Cardiac fibroblast (primary cell): ENCODE measurements around the gene SRRM1.

Experiments
- DNase-seq, 2 donors: peaks; one replicate each; pipeline versions ENCODE4 v3.0.0 to v3.0.0-alpha.2; 2010; ENCODE audit warnings: low read depth in 2 of 2
- H3K4me3 ChIP-seq, 2 donors: replicated peaks in 1 of 2; 1 replicate in 1 of 2; 2 replicates in 1 of 2; pipeline ENCODE4 v1.5.1; 2011; ENCODE audit warnings: low read depth in 2 of 2, low read length in 2 of 2, mild to moderate bottlenecking in 2 of 2, moderate library complexity in 1 of 2
- TF ChIP-seq, protein P1 (sequence below): IDR thresholded peaks from one replicate; pipeline ENCODE4 v1.5.1; 2011; ENCODE audit warnings: low read depth, mild to moderate bottlenecking, low read length, inconsistent platforms

Gene SRRM1

DNA sequence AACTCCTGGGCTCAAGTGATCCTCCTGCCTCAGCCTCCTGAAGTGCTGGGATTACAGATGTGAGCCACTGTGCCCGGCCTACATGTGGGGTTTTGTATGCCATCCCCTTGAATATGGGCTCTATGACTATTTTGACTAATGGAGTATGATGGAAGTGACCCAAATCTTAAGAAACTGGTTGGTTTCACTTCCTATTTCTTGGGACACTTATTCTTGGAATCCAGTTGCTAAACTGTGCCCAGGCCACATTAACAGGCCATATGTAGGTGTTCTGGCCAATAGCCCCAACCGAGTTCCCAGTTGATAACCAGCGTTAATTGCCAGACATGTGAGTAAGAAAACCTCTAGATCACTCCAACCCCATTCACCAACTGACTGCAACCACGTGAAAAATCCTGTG is 65.8 kb downstream of the SRRM1 start:
- TF ChIP-seq, protein P1, sequence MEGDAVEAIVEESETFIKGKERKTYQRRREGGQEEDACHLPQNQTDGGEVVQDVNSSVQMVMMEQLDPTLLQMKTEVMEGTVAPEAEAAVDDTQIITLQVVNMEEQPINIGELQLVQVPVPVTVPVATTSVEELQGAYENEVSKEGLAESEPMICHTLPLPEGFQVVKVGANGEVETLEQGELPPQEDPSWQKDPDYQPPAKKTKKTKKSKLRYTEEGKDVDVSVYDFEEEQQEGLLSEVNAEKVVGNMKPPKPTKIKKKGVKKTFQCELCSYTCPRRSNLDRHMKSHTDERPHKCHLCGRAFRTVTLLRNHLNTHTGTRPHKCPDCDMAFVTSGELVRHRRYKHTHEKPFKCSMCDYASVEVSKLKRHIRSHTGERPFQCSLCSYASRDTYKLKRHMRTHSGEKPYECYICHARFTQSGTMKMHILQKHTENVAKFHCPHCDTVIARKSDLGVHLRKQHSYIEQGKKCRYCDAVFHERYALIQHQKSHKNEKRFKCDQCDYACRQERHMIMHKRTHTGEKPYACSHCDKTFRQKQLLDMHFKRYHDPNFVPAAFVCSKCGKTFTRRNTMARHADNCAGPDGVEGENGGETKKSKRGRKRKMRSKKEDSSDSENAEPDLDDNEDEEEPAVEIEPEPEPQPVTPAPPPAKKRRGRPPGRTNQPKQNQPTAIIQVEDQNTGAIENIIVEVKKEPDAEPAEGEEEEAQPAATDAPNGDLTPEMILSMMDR: no peak
- no peak overlapping the region for H3K4me3 ChIP-seq
- no peak for DNase-seq

DNA sequence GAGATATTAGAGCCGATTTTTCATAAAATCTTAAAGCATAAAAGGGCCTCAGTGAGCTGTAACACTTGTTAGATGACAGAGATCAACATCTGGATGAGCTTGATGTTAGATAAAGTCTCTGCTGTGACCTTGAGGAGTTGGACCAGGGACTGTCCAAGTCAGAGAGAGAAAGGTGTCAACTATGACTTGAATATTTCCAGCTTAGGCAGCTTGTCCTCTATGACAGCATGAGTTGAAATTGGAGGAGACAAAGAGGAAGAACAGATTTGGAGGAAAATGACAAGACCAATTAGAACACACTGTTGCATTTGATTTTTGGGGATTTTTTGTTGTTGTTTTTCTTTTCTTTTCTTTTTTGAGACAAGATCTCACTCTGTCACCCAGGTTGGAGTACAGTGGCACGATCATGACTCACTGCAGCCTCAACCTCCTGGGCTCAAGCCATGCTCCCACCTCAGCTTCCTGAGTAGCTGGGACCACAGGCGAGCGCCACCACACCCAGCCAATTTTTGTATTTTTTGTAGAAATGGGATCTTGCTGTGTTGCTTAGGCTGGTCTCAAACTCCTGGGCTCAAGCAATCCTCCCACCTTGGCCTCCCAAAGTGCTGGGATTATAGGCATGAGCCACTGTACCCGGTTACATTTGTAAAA is 66.8 kb downstream of the SRRM1 start:
- no peak overlapping the region for H3K4me3 ChIP-seq
- peak in 1 of 2 donors; percentile 33 for DNase-seq
- TF ChIP-seq, protein P1: no peak

DNA sequence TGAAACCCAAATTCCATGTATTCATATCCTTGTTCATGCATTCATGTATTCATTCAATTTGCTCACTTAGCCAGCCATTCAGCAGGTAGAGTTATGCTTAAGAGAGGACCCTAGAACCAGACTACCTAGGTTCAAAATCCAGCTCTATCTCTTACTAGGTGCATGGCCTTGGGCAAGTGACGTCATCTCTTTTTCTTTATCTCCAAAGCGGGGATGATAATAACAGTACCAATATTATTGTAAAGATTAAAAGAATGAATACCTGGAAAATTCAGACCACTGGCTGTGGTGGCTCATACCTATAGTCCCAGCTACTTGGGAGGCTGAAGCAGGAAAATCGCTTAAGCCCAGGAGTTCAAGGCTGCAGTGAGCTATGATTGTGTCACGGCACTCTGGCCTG is 68.2 kb downstream of the SRRM1 start:
- DNase-seq: no peak
- TF ChIP-seq, protein P1: no peak
- H3K4me3 ChIP-seq: no peak overlapping the region

DNA sequence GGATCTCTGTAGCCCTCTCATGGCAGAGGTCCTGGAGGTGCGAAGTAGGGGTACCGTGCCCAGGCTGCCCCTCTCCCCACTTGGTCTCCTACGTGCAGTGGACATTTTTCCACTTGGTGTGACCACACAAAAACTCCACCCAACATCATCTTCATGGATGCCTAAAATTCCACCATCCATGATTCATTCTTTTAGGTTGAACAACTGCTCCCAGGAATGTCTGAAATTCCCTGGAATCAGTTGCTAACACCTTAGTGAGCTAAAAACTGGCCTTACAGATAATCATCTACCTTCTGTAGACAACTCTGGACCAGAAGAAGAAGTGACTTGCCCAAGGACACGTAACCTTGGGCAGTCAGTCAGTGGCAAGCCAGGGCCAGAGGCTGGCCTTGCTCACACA is 70.1 kb downstream of the SRRM1 start:
- H3K4me3 ChIP-seq: no peak overlapping the region
- DNase-seq: peak in 1 of 2 donors; percentile 43
- TF ChIP-seq, protein P1: no peak

DNA sequence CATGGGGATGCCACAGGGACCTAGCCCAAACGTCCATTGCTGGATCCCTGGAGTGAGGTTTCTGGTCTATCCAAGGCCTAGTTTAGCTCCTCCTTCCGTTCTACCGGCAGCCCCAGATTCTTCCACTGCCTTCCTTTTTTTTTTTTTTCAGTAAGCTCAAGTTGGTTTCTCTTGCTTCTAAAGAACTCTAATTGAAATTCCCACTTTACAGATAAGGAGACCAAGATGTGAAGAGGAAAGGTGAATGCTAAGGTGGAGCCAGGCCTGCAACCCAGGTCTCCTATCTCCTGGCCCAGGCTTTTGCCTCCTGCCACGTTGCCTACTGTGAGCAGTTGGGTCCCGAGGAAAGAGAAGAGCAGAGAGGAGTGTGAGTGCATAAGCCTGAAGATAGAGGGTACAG is 70.6 kb downstream of the SRRM1 start:
- H3K4me3 ChIP-seq: no peak overlapping the region
- TF ChIP-seq, protein P1: no peak
- no peak for DNase-seq

DNA sequence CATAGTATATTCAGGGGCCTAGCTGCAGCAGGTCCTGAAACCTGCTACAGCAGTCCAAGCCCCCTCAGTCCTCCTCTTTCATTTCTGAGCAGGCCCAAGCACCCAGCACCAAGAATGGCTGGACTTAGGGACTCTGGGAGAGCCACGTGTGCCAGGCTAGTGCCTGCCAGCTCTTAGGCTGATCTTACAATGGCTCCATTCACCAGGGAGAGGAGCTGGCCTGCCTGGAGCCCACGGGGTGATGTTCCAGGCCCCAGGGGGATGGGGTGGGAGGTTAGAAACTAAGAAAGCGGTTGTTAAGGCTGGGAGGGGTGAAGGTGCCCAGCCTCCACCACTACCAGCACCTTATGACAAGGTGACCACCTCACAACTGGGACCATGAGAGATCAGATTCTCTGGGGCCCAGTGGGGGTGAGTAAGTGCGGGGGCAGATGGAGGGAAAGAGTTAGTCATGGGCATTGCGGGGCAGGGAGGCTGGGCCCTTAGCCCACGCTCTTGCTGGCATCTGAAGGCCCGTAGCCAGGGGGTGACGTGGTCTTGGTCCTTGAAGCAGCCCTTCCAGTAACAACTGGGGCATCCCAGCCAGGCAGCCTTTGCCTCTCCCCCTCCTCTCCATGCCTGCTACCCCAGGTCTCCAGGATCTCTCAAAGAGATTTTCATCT is 71.9 kb downstream of the SRRM1 start:
- peak; percentile 71 to 80 for DNase-seq
- TF ChIP-seq, protein P1: no peak
- no peak overlapping the region for H3K4me3 ChIP-seq
